B cell (primary cell): ENCODE results near the gene CBLN3. TPM values are rescaled to one million over a fixed set of nuclear protein-coding genes. Genes with fewer than 3 reads are reported as not detected.

Experiments
- ATAC-seq: fragments of 200-7000 bp; cut with Tn5 transposase; one replicate; pipeline ENCODE4 v1.10.0; 2021; ENCODE audit warnings: low read depth, mild to moderate bottlenecking, moderate number of reproducible peaks, moderate library complexity
- CTCF ChIA-PET: fragments of 350-600 bp; sonication (Branson Sonifier 250); formaldehyde crosslinking; loops from one replicate; lab custom pipeline; 2021; ENCODE audit warnings: antibody characterized with exemption, inconsistent platforms; lab: Charles Lee
- POLR2A ChIA-PET: fragments of 350-600 bp; sonication (Branson Sonifier 250); formaldehyde crosslinking; loops from one replicate; lab custom pipeline; 2021; ENCODE audit warnings: antibody characterized with exemption; lab: Charles Lee
- DNase-seq: peaks from one replicate; pipeline ENCODE4 v3.0.0; 2013
- H2AFZ ChIP-seq: 2 replicates; pipeline ENCODE4 v1.6.1; 2012; ENCODE audit warnings: mild to moderate bottlenecking, low read depth, low read length; ENCODE audit not compliant: insufficient read depth, poor library complexity, severe bottlenecking
- H3K27ac ChIP-seq, 2 donors: 1 replicate in 1 of 2; 2 replicates in 1 of 2; pipeline ENCODE4 v1.5.1; 2012 to 2013; ENCODE audit warnings: low read length in 2 of 2, mild to moderate bottlenecking in 2 of 2, moderate library complexity in 1 of 2
- H3K27me3 ChIP-seq, 4 experiments: fragments of 200-600 bp in 1 of 4; sonication (generic) in 1 of 4; replicated peaks in 1 of 4; 1 replicate in 2 of 4; 2 replicates in 2 of 4; pipeline versions ENCODE4 v1.6.1 to v1.7.0; 2013 to 2016; ENCODE audit warnings: low read length in 3 of 4, mild to moderate bottlenecking in 2 of 4, mixed read lengths in 1 of 4, moderate library complexity in 1 of 4; ENCODE audit not compliant: insufficient read depth in 4 of 4, control insufficient read depth in 3 of 4; ENCODE audit errors: control extremely low read depth in 1 of 4
- H3K36me3 ChIP-seq, 2 experiments: replicated peaks in 1 of 2; 1 replicate in 1 of 2; 2 replicates in 1 of 2; pipeline versions ENCODE4 v1.6.1 to v1.7.1; 2013; ENCODE audit warnings: low read length in 1 of 2; ENCODE audit not compliant: insufficient read depth in 2 of 2, control insufficient read depth in 1 of 2; ENCODE audit errors: control extremely low read depth in 1 of 2, extremely low read depth in 1 of 2
- H3K4me1 ChIP-seq, 2 donors: fragments of 200-600 bp in 1 of 2; sonication (generic) in 1 of 2; 1 replicate in 1 of 2; 2 replicates in 1 of 2; pipeline versions ENCODE4 v1.5.1 to v1.6.1; 2013 to 2017; ENCODE audit warnings: low read length in 2 of 2; ENCODE audit not compliant: control insufficient read depth in 2 of 2, insufficient read depth in 2 of 2
- H3K4me2 ChIP-seq: replicated peaks from 2 replicates; pipeline ENCODE3; 2012; ENCODE audit warnings: mild to moderate bottlenecking, low read depth, low read length; ENCODE audit not compliant: poor library complexity, severe bottlenecking
- H3K4me3 ChIP-seq, 5 experiments: fragments of 200-600 bp in 1 of 5; sonication (generic) in 1 of 5; 1 replicate in 3 of 5; 2 replicates in 2 of 5; pipeline versions ENCODE4 v1.5.1 to v1.7.0; 2011 to 2016; ENCODE audit warnings: low read length in 4 of 5, mild to moderate bottlenecking in 4 of 5, low read depth in 2 of 5, control low read depth in 1 of 5, moderate library complexity in 1 of 5; ENCODE audit not compliant: insufficient read depth in 1 of 5; ENCODE audit errors: control extremely low read depth in 1 of 5, extremely low read depth in 1 of 5
- H3K79me2 ChIP-seq: fragments of 200-600 bp; sonication (generic); one replicate; pipeline ENCODE4 v1.6.0; 2016; ENCODE audit warnings: low read length; ENCODE audit not compliant: control insufficient read depth, insufficient read depth
- H3K9ac ChIP-seq: fragments of 200-600 bp; sonication (generic); 2 replicates; pipeline ENCODE4 v1.6.1; 2017; ENCODE audit warnings: mild to moderate bottlenecking, low read length, moderate library complexity
- H3K9me3 ChIP-seq, 3 donors: one replicate each; pipeline versions ENCODE4 v1.6.1 to v1.7.1; 2013; ENCODE audit warnings: low read length in 2 of 3; ENCODE audit not compliant: control insufficient read depth in 2 of 3, insufficient read depth in 1 of 3; ENCODE audit errors: control extremely low read depth in 1 of 3
- H4K20me1 ChIP-seq: 2 replicates; pipeline ENCODE4 v1.6.0; 2012; ENCODE audit warnings: mild to moderate bottlenecking, low read length; ENCODE audit not compliant: insufficient read depth, control insufficient read depth, poor library complexity, severe bottlenecking
- H3K27ac Mint-ChIP-seq: one replicate; pipeline ENCODE4 v1.8.0; 2021; ENCODE audit warnings: mixed read lengths
- H3K27me3 Mint-ChIP-seq: one replicate; pipeline ENCODE4 v1.8.0; 2021; ENCODE audit warnings: mixed read lengths
- H3K4me1 Mint-ChIP-seq: one replicate; pipeline ENCODE4 v1.8.0; 2021; ENCODE audit warnings: mixed read lengths
- H3K4me3 Mint-ChIP-seq: one replicate; pipeline ENCODE4 v1.8.0; 2021; ENCODE audit warnings: mixed read lengths
- H3K9me3 Mint-ChIP-seq: one replicate; pipeline ENCODE4 v1.8.0; 2022; ENCODE audit warnings: mixed read lengths; ENCODE audit not compliant: insufficient read depth
- CTCF ChIP-seq: fragments of 200-600 bp; IDR thresholded peaks from one replicate; pipeline ENCODE4 v1.8.0; 2022; ENCODE audit warnings: antibody characterized with exemption, mild to moderate bottlenecking
- EZH2 ChIP-seq: IDR thresholded peaks from 2 replicates; pipeline ENCODE4 v1.6.1; 2012; ENCODE audit warnings: borderline replicate concordance, low read depth, mild to moderate bottlenecking, moderate library complexity, low read length; ENCODE audit not compliant: insufficient read depth, poor library complexity, severe bottlenecking
- whole genome bisulfite sequencing: methylation state at CpG from one replicate; pipeline ENCODE4 v1.1.5; 2013; ENCODE audit warnings: missing lambda C conversion rate; ENCODE audit not compliant: insufficient coverage; 5-methylcytosine and 5-hydroxymethylcytosine counted together
- intact Hi-C: fragments of 100-400 bp; cut with micrococcal nuclease; formaldehyde crosslinking; loops from one replicate; pipeline ENCODE4 v1.10.0; 2022
- polyA plus RNA-seq: library from polyadenylated mRNA; depleted of rRNA; stranded (reverse); fragments of >200 nt; gene quantifications from 2 replicates; pipeline ENCODE4 v1.2.3, GENCODE V29; 2012
- total RNA-seq, 2 donors: library from RNA; stranded (reverse); fragments of 120-200 nt in 1 of 2; gene quantifications; 1 replicate in 1 of 2; 2 replicates in 1 of 2; pipeline versions ENCODE4 v1.2.3 to v1.2.4, GENCODE V29; 2013 to 2022

CBLN3 gene
- total and polyA plus RNA-seq, 2 donors (not counting 1 experiment from before 2014, with no cell fraction given), result 35.0 to 134 TPM

- Histone ChIP-seq H3K36me3 (no peaks in the 10 kb centered on the region), H3K9ac (no peak overlapping the region), H3K4me1 (no peaks in the 10 kb centered on the region), H4K20me1 (no peaks in the 10 kb centered on the region), H3K27ac (no peak overlapping the region), H3K4me3 (no peak overlapping the region), H3K9me3 (peaks cover 0 to 3% (median 0%) of the 10 kb centered on the region in 3 donors), H2AFZ (no peak overlapping the region), H3K4me2 (no peak overlapping the region), H3K79me2 (no peaks in the 10 kb centered on the region), H3K27me3 (peaks cover 0 to 14% (median 8%) of the 10 kb centered on the region in 4 experiments)
- DNase-seq (no peak), ATAC-seq (no peak)
- Mint-ChIP-seq H3K27ac (no peak overlapping the region), H3K27me3 (peaks cover 27% of the 10 kb centered on the region), H3K4me3 (no peak overlapping the region), H3K4me1 (no peaks in the 10 kb centered on the region), H3K9me3 (no peaks in the 10 kb centered on the region)
- POLR2A ChIA-PET, result interaction anchor here (1.5 kb wide), 1 partner anchor 10 kb away, joined by 6 read pairs; the partner anchor contains the start of gene NYNRIN
- TF ChIP-seq EZH2 (no peak), CTCF (no peak)
- intact Hi-C loops, result no loop called here
- CTCF ChIA-PET, result interaction anchor here (1.0 to 6.0 kb wide), 7 partner anchors 10 to 75 kb away, joined by 3 to 55 read pairs (median 5); partner anchors contain the start of genes KHNYN and NYNRIN
- 67% methylated on average over 3 of the region's 3 CpGs for WGBS
Measured at GRCh38 chr14:24408764-24409163, 20.7 kb downstream of the CBLN3 start.

GRCh38 chr14:24407608-24408325 is 21.7 kb downstream of the CBLN3 start:
- ATAC-seq (no peak), DNase-seq (no peak)
- no peak overlapping the region for H3K4me3 Mint-ChIP-seq
- whole genome bisulfite sequencing, result 92% methylated on average over 18 of the region's 18 CpGs
- no peak overlapping the region for H2AFZ ChIP-seq
- POLR2A ChIA-PET, result no interaction called here
- no peak overlapping the region for H3K27ac ChIP-seq
- no peak overlapping the region for H3K4me3 ChIP-seq
- no peak overlapping the region for H3K9ac ChIP-seq
- H3K9me3 Mint-ChIP-seq, result no peaks in the 10 kb centered on the region
- no peaks in the 10 kb centered on the region for H3K4me1 ChIP-seq
- H3K27me3 ChIP-seq, result peaks cover 0 to 14% (median 8%) of the 10 kb centered on the region in 4 experiments
- intact Hi-C loops, result no loop called here
- H3K9me3 ChIP-seq, result peaks cover 0 to 3% (median 0%) of the 10 kb centered on the region in 3 donors
- no peaks in the 10 kb centered on the region for H4K20me1 ChIP-seq
- H3K4me1 Mint-ChIP-seq, result no peaks in the 10 kb centered on the region
- no peak overlapping the region for H3K27ac Mint-ChIP-seq
- no peak for TF ChIP-seq CTCF
- no peak for TF ChIP-seq EZH2
- no peaks in the 10 kb centered on the region for H3K36me3 ChIP-seq
- H3K79me2 ChIP-seq, result no peaks in the 10 kb centered on the region
- no peak overlapping the region for H3K4me2 ChIP-seq
- H3K27me3 Mint-ChIP-seq, result peaks cover 33% of the 10 kb centered on the region
- CTCF ChIA-PET, result interaction anchor here (0.7 to 3.0 kb wide), 3 partner anchors 23 to 75 kb away, joined by 3 to 13 read pairs (median 7); no protein-coding TSS in a partner anchor
